HUES64 (cell line): ENCODE results near the gene RGS7BP.

Experiments
- H3K27ac ChIP-seq: 2 replicates; pipeline ENCODE4 v1.7.0; 2013; ENCODE audit warnings: low read depth, low read length, inconsistent platforms
- H3K27me3 ChIP-seq: 2 replicates; pipeline ENCODE4 v1.6.1; 2013; ENCODE audit warnings: mild to moderate bottlenecking, low read length; ENCODE audit not compliant: insufficient read depth
- H3K36me3 ChIP-seq: 2 replicates; pipeline ENCODE4 v1.6.1; 2013; ENCODE audit warnings: mild to moderate bottlenecking, low read length; ENCODE audit not compliant: insufficient read depth
- H3K4me1 ChIP-seq: 2 replicates; pipeline ENCODE4 v1.6.1; 2013; ENCODE audit warnings: mild to moderate bottlenecking, low read length, moderate library complexity; ENCODE audit not compliant: insufficient read depth
- H3K4me3 ChIP-seq: 2 replicates; pipeline ENCODE4 v1.5.1; 2013; ENCODE audit warnings: mild to moderate bottlenecking, low read length, moderate library complexity
- H3K9ac ChIP-seq: 2 replicates; pipeline ENCODE4 v1.6.1; 2013; ENCODE audit warnings: mild to moderate bottlenecking, low read depth, low read length
- H3K9me3 ChIP-seq: 2 replicates; pipeline ENCODE4 v1.6.1; 2013; ENCODE audit warnings: low read depth, low read length; ENCODE audit not compliant: insufficient read depth
- WGBS: fragments of 150-250, 120-280 bp; methylation state at CpG from one replicate; pipeline ENCODE4 v1.1.7; 2013; ENCODE audit warnings: missing lambda C conversion rate; 5-methylcytosine and 5-hydroxymethylcytosine counted together

The RGS7BP gene

DNA sequence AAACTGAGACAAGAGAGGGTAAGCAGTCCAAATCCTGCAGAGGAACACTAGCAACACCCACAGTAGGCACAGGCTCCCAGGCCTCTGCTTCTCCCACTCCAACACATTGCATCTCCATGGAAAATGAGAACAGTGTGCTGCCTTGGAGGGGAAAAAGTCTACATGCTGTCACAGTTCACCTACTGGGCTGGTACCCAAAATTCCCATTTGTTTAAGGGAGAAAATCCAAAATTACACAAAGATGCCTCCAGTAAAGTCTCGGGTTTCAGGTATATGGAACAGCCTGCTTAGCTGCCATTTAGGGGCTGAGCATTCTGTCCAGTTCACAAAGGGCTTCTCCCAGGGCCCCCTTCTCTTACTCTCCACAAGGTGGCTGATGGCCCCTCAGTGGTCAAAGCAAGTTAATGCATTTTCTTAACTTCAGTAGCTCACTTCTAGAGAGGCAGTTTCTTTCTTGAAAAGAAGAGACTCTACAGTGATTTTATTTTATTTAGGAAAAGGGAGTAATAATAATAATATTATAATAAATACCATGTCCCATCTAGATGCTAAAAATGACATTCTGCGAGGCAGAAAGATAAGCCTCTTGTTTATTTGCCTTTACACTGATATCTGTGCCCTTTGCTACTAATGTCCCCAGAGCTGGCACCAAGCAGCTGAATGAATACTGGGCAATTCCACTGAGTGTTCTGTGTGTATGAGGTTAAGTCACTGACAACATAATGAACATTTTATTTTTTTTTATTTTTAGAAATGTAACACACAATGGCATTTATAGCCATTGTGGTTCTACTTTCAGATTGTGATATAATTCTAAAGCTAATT, 89.4 kb downstream of the RGS7BP start:
- H3K36me3 ChIP-seq: no peaks in the 10 kb centered on the region
- H3K27ac ChIP-seq: no peak overlapping the region
- no peaks in the 10 kb centered on the region for H3K27me3 ChIP-seq
- peaks cover 17% of the 10 kb centered on the region for H3K4me1 ChIP-seq
- H3K4me3 ChIP-seq: no peak overlapping the region
- H3K9ac ChIP-seq: no peak overlapping the region
- H3K9me3 ChIP-seq: no peaks in the 10 kb centered on the region
- 79% methylated on average over 2 of the region's 2 CpGs for WGBS

GRCh38 chr5:64599226-64599625, 93.4 kb downstream of the RGS7BP start:
- no peaks in the 10 kb centered on the region for H3K27me3 ChIP-seq
- H3K4me3 ChIP-seq: no peak overlapping the region
- H3K9me3 ChIP-seq: no peaks in the 10 kb centered on the region
- no peak overlapping the region for H3K27ac ChIP-seq
- no peaks in the 10 kb centered on the region for H3K36me3 ChIP-seq
- no peak overlapping the region for H3K9ac ChIP-seq
- peaks cover 5% of the 10 kb centered on the region; the same call in 1 of the 2 replicates for H3K4me1 ChIP-seq

- Histone ChIP-seq H3K9ac (no peak overlapping the region), H3K36me3 (no peaks in the 10 kb centered on the region), H3K27me3 (no peaks in the 10 kb centered on the region), H3K9me3 (no peaks in the 10 kb centered on the region), H3K4me1 (no peaks in the 10 kb centered on the region), H3K27ac (no peak overlapping the region), H3K4me3 (no peak overlapping the region)
- 87% methylated on average over 4 of the region's 4 CpGs for WGBS
Observed at GRCh38 chr5:64603676-64604075, 97.9 kb downstream of the RGS7BP start.

GRCh38 chr5:64606926-64607325, 101.1 kb downstream of the RGS7BP start:
- no peaks in the 10 kb centered on the region for H3K36me3 ChIP-seq
- no peaks in the 10 kb centered on the region for H3K27me3 ChIP-seq
- H3K4me3 ChIP-seq: no peak overlapping the region
- H3K9ac ChIP-seq: no peak overlapping the region
- H3K4me1 ChIP-seq: no peaks in the 10 kb centered on the region
- H3K27ac ChIP-seq: no peak overlapping the region
- no peaks in the 10 kb centered on the region for H3K9me3 ChIP-seq
- no CpG with 5 or more reads among the region's 1 CpG for WGBS

DNA sequence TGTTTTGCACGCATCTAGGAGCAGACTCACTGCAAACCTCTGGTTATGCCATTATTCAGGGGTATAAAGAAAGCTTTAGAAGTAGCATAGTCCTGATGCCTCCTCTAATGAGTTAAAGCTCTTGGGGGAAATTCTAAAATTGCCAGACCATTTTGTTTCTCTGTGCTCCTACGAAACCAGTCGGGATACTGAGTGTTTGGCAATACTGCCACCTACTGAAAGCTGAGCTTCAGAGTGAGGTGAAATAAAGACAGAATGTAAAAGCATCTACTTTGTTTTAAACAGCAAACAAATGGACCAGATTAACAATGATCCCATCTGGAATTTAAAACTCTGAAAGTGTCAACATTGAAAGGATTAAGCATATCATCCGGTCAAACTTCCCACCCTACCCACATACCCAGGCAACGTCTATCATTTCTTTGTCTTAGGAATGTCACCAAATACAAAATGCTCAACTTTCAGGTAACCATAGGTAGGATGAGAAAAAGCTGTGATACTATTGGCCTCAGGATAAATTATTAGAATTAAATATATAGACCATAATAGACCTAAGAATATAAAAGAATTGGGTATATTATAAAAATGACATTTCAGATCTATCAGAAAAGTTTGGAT, 106.6 kb downstream of the RGS7BP start:
- WGBS: 23% methylated on average over 5 of the region's 5 CpGs
- Histone ChIP-seq H3K36me3 (no peaks in the 10 kb centered on the region), H3K9ac (no peak overlapping the region), H3K27ac (no peak overlapping the region), H3K27me3 (no peaks in the 10 kb centered on the region), H3K4me3 (no peak overlapping the region), H3K9me3 (no peaks in the 10 kb centered on the region), H3K4me1 (no peaks in the 10 kb centered on the region)

- H3K9me3 ChIP-seq: no peaks in the 10 kb centered on the region
- no peaks in the 10 kb centered on the region for H3K36me3 ChIP-seq
- no CpG with 5 or more reads among the region's 3 CpGs for WGBS
- H3K27ac ChIP-seq: no peak overlapping the region
- no peaks in the 10 kb centered on the region for H3K27me3 ChIP-seq
- H3K9ac ChIP-seq: no peak overlapping the region
- H3K4me1 ChIP-seq: no peaks in the 10 kb centered on the region
- no peak overlapping the region for H3K4me3 ChIP-seq
Observed at GRCh38 chr5:64615895-64616294, 110.1 kb downstream of the RGS7BP start.

DNA sequence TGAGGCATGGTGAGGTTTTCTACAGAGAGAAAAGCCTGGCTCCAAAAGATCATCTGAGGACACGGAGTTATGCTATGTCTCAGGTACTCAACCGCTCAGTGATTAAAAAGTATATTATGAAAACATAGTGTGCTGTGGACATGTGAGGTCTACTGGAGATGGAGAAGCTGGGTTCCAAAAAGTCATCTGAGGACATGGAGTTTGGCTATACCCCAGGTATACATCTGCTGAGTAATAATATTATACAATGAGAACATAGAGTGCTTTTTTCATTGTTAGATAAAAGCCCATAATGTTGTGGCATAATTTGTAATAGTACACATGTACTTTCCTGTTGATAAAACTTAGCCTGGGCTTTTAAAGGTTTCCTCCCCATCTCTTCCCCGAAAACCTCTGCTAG, 113.8 kb downstream of the RGS7BP start:
- no peaks in the 10 kb centered on the region for H3K36me3 ChIP-seq

DNA sequence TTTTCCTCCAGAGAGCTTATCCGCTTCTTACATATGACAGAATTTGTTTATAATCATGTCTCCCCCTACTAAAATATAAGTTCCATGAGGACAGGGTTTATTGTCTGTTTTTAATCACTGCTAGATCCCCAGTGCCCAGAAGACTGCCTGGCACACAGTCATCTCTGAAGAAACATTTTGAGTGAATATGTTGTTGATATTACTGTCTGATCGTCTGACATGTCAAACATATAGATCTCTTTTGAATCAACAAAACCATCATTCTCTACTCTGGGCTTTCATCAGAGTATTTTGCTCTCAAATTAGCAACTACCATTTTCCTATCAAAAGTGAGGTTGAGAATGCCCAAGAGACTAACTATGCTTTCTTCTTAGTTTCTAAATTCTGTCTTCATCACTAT, 117.2 kb downstream of the RGS7BP start:
- Histone ChIP-seq H3K36me3 (no peaks in the 10 kb centered on the region), H3K9me3 (no peaks in the 10 kb centered on the region), H3K27ac (no peak overlapping the region), H3K9ac (no peak overlapping the region), H3K27me3 (no peaks in the 10 kb centered on the region), H3K4me3 (no peak overlapping the region), H3K4me1 (no peaks in the 10 kb centered on the region)
- WGBS: 85% methylated on average over 2 of the region's 2 CpGs

More for the DNA sequence above, 113.8 kb downstream of the RGS7BP start:
- Histone ChIP-seq H3K9ac (no peak overlapping the region), H3K27me3 (no peaks in the 10 kb centered on the region), H3K9me3 (no peaks in the 10 kb centered on the region), H3K4me1 (no peaks in the 10 kb centered on the region), H3K4me3 (no peak overlapping the region), H3K27ac (no peak overlapping the region)
- 98% methylated on average over 3 of the region's 3 CpGs for WGBS

GRCh38 chr5:64625678-64626077, 119.9 kb downstream of the RGS7BP start:
- H3K27ac ChIP-seq: no peak overlapping the region
- no peaks in the 10 kb centered on the region for H3K27me3 ChIP-seq
- H3K9me3 ChIP-seq: no peaks in the 10 kb centered on the region
- WGBS: 86% methylated on average over 1 of the region's 1 CpG
- H3K4me3 ChIP-seq: no peak overlapping the region
- no peaks in the 10 kb centered on the region for H3K36me3 ChIP-seq
- no peaks in the 10 kb centered on the region for H3K4me1 ChIP-seq
- no peak overlapping the region for H3K9ac ChIP-seq

DNA sequence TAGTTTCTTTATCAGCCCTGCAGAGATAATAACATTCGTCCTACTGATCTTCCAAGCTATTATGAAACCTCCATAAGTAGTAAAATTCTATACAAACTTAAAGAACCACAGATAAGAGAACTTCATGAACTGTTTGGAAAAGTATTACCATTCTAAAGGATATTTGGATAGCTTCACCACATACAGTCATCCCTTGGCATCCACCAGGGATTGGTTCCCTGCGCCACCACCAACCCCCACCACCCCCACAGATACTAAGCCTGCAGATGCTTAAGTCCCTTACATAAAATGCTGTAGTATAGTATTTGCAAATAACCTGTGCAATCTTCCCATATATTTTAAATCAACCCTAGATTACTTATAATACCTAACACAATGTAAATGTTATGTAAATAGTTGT, 123.1 kb downstream of the RGS7BP start:
- Histone ChIP-seq H3K9me3 (no peaks in the 10 kb centered on the region), H3K4me3 (no peak overlapping the region), H3K9ac (no peak overlapping the region), H3K27me3 (no peaks in the 10 kb centered on the region), H3K27ac (no peak overlapping the region), H3K36me3 (no peaks in the 10 kb centered on the region), H3K4me1 (peaks cover 5% of the 10 kb centered on the region; the same call in 1 of the 2 replicates)
- WGBS: 61% methylated on average over 1 of the region's 2 CpGs

- Histone ChIP-seq H3K4me3 (no peak overlapping the region), H3K36me3 (no peaks in the 10 kb centered on the region), H3K27me3 (no peaks in the 10 kb centered on the region), H3K4me1 (peaks cover 5% of the 10 kb centered on the region; the same call in 1 of the 2 replicates), H3K9me3 (no peaks in the 10 kb centered on the region), H3K9ac (no peak overlapping the region), H3K27ac (no peak overlapping the region)
- WGBS: 87% methylated on average over 2 of the region's 2 CpGs
Observed at GRCh38 chr5:64629841-64630240, 124.0 kb downstream of the RGS7BP start.
